Natural killer cell treated with Interleukin-12 subunit alpha and Interleukin-12 subunit beta and Interleukin-15 and Interleukin-18, amount 100 ng/mL, for 72 hours (primary cell): ENCODE data around the gene CBARP. TPM values are rescaled to one million over a fixed set of nuclear protein-coding genes. Genes with fewer than 3 reads are reported as not detected.

ENCODE experiments used
- ATAC-seq, 2 donors: fragments of 150-1000 bp; cut with Tn5 transposase in 1 of 2; sonication (Bioruptor Pico), chemical (Tn5 transposase) in 1 of 2; 2 replicates each; pipeline ENCODE4 v1.10.0; 2021
- DNase-seq: peaks from one replicate; pipeline ENCODE4 v3.0.0; 2022; ENCODE audit warnings: low spot score
- H3K27ac Mint-ChIP-seq, 2 donors: 1 replicate in 1 of 2; 2 replicates in 1 of 2; pipeline ENCODE4 v1.8.0; 2022; ENCODE audit warnings: mixed read lengths in 2 of 2, mild to moderate bottlenecking in 1 of 2, moderate library complexity in 1 of 2
- H3K27me3 Mint-ChIP-seq, 2 donors: 1 replicate in 1 of 2; 2 replicates in 1 of 2; pipeline ENCODE4 v1.8.0; 2022; ENCODE audit warnings: mixed read lengths in 2 of 2
- H3K36me3 Mint-ChIP-seq: one replicate; pipeline ENCODE4 v1.8.0; 2022; ENCODE audit warnings: mixed read lengths
- H3K4me1 Mint-ChIP-seq, 2 donors: 1 replicate in 1 of 2; 2 replicates in 1 of 2; pipeline ENCODE4 v1.8.0; 2022; ENCODE audit warnings: low read depth in 2 of 2, mixed read lengths in 2 of 2, mild to moderate bottlenecking in 1 of 2
- H3K4me3 Mint-ChIP-seq: one replicate; pipeline ENCODE4 v1.8.0; 2022; ENCODE audit warnings: mixed read lengths
- H3K9me3 Mint-ChIP-seq: 2 replicates; pipeline ENCODE4 v1.8.0; 2022; ENCODE audit warnings: mixed read lengths
- total RNA-seq, 2 donors: library from RNA; stranded (reverse); gene quantifications; one replicate each; pipeline ENCODE4 v1.2.3, GENCODE V29; 2022

CBARP gene
- total RNA-seq, 2 donors from 2014 or later = 0.28 TPM; not detected in 1

GRCh38 chr19:1279782-1280341 is 42.1 kb upstream of the CBARP start:
- Mint-ChIP-seq H3K9me3 (no peaks in the 10 kb centered on the region), H3K4me1 (peaks cover 17 to 18% of the 10 kb centered on the region in 2 donors), H3K36me3 (no peaks in the 10 kb centered on the region), H3K27ac (peak overlapping the region in 1 of 2 donors; percentile 31), H3K4me3 (no peak overlapping the region), H3K27me3 (peaks cover 7 to 10% of the 10 kb centered on the region in 2 donors)
- ATAC-seq (no peak), DNase-seq (peak; percentile 83)

- Mint-ChIP-seq H3K27ac (peak overlapping the region in 1 of 2 donors; percentile 31), H3K27me3 (peaks cover 0 to 1% of the 10 kb centered on the region in 2 donors), H3K36me3 (no peaks in the 10 kb centered on the region), H3K4me1 (peaks cover 14 to 19% of the 10 kb centered on the region in 2 donors), H3K4me3 (no peak overlapping the region), H3K9me3 (no peaks in the 10 kb centered on the region)
- ATAC-seq (no peak), DNase-seq (no peak)
These were observed 41.2 kb upstream of the CBARP start for GRCh38 chr19:1278713-1279660.

GRCh38 chr19:1278074-1278473 is 40.3 kb upstream of the CBARP start:
- DNase-seq (no peak), ATAC-seq (no peak)
- Mint-ChIP-seq H3K9me3 (no peaks in the 10 kb centered on the region), H3K27ac (no peak overlapping the region), H3K4me3 (no peak overlapping the region), H3K27me3 (no peaks in the 10 kb centered on the region), H3K36me3 (peaks cover under 1% of the 10 kb centered on the region), H3K4me1 (peaks cover 20 to 26% of the 10 kb centered on the region in 2 donors)

- H3K9me3 Mint-ChIP-seq = no peaks in the 10 kb centered on the region
- no peak for DNase-seq
- H3K4me3 Mint-ChIP-seq = peak overlapping the region; percentile 83
- H3K4me1 Mint-ChIP-seq = peaks cover 28 to 35% of the 10 kb centered on the region in 2 donors
- peak overlapping the region; percentile 79 to 86 for H3K27ac Mint-ChIP-seq
- ATAC-seq = no peak
- no peaks in the 10 kb centered on the region for H3K27me3 Mint-ChIP-seq
- H3K36me3 Mint-ChIP-seq = peaks cover 9% of the 10 kb centered on the region
These were observed 39.3 kb upstream of the CBARP start for GRCh38 chr19:1277061-1277460.

- ATAC-seq = no peak
- Mint-ChIP-seq H3K36me3 (peaks cover 9% of the 10 kb centered on the region), H3K4me3 (peak overlapping the region; percentile 83), H3K27ac (peak overlapping the region; percentile 79 to 86), H3K4me1 (peaks cover 32 to 39% of the 10 kb centered on the region in 2 donors), H3K9me3 (no peaks in the 10 kb centered on the region), H3K27me3 (no peaks in the 10 kb centered on the region)
- no peak for DNase-seq
These were observed 38.8 kb upstream of the CBARP start for GRCh38 chr19:1276628-1277022.

- Mint-ChIP-seq H3K36me3 (peaks cover 9% of the 10 kb centered on the region), H3K27me3 (no peaks in the 10 kb centered on the region), H3K27ac (peak overlapping the region; percentile 79 to 86), H3K4me3 (peak overlapping the region; percentile 83), H3K4me1 (peaks cover 37 to 44% of the 10 kb centered on the region in 2 donors), H3K9me3 (no peaks in the 10 kb centered on the region)
- no peak for ATAC-seq
- no peak for DNase-seq
These were observed 38.3 kb upstream of the CBARP start for GRCh38 chr19:1275976-1276627.

GRCh38 chr19:1275260-1275975 is 37.6 kb upstream of the CBARP start, which contains the start of gene FAM174C:
FAM174C (plus strand) TSS chr19:1275530; CDS start chr19:1275550, 20 bp downstream.
- Mint-ChIP-seq H3K4me3 (peak within 1 kb of the TSS; percentile 83), H3K36me3 (peaks cover 15% of the 10 kb centered on the region), H3K27me3 (no peaks in the 10 kb centered on the region)

GRCh38 chr19:1274852-1275259 is 37.1 kb upstream of the CBARP start:
- Mint-ChIP-seq H3K36me3 (peaks cover 21% of the 10 kb centered on the region), H3K27me3 (no peaks in the 10 kb centered on the region), H3K27ac (peak overlapping the region; percentile 79 to 86), H3K4me3 (peak overlapping the region; percentile 83), H3K4me1 (peaks cover 43 to 49% of the 10 kb centered on the region in 2 donors), H3K9me3 (no peaks in the 10 kb centered on the region)
- DNase-seq = no peak
- no peak for ATAC-seq

More at GRCh38 chr19:1275260-1275975, 37.6 kb upstream of the CBARP start, which contains the start of gene FAM174C:
- Mint-ChIP-seq H3K4me1 (peaks cover 42 to 49% of the 10 kb centered on the region in 2 donors), H3K9me3 (no peaks in the 10 kb centered on the region), H3K27ac (peak within 1 kb of the TSS; percentile 79 to 86)
- ATAC-seq (peak; percentile 93 to 94), DNase-seq (peak; percentile 96)

- Mint-ChIP-seq H3K27ac (peak overlapping the region; percentile 79 to 96), H3K9me3 (no peaks in the 10 kb centered on the region), H3K36me3 (peaks cover 22% of the 10 kb centered on the region), H3K4me3 (peak overlapping the region; percentile 53), H3K4me1 (peaks cover 40 to 46% of the 10 kb centered on the region in 2 donors), H3K27me3 (no peaks in the 10 kb centered on the region)
- ATAC-seq (no peak), DNase-seq (no peak)
These were observed 36.5 kb upstream of the CBARP start for GRCh38 chr19:1274081-1274851.

- ATAC-seq = no peak
- peak overlapping the region; percentile 98 for H3K4me3 Mint-ChIP-seq
- no peaks in the 10 kb centered on the region for H3K27me3 Mint-ChIP-seq
- no peak for DNase-seq
- peaks cover 22% of the 10 kb centered on the region for H3K36me3 Mint-ChIP-seq
- peaks cover 46 to 51% of the 10 kb centered on the region in 2 donors for H3K4me1 Mint-ChIP-seq
- H3K9me3 Mint-ChIP-seq = no peaks in the 10 kb centered on the region
- peak overlapping the region; percentile 94 to 96 for H3K27ac Mint-ChIP-seq
These were observed 35.6 kb upstream of the CBARP start for GRCh38 chr19:1273263-1274041.

GRCh38 chr19:1272423-1273262 is 34.8 kb upstream of the CBARP start:
- Mint-ChIP-seq H3K36me3 (peaks cover 22% of the 10 kb centered on the region), H3K9me3 (no peaks in the 10 kb centered on the region), H3K4me3 (peak overlapping the region; percentile 98), H3K4me1 (peaks cover 50 to 60% of the 10 kb centered on the region in 2 donors), H3K27ac (peak overlapping the region; percentile 94 to 96), H3K27me3 (no peaks in the 10 kb centered on the region)
- ATAC-seq (no peak), DNase-seq (no peak)
